ENCODE results near the gene COL27A1.

COL27A1 gene

GRCh38 chr9:114155263-114155994, at the start of gene COL27A1:
Gene COL27A1, plus strand, starts transcription at chr9:114155537. Its CDS starts 414 bp downstream, at chr9:114155951.
- H3K9me3 Mint-ChIP-seq, result no peaks in the 10 kb centered on the region
- no peaks in the 10 kb centered on the region for H3K36me3 Mint-ChIP-seq
- DNase-seq (ENCODE audit: low spot score in 2 of 2) (peak; percentile 72 to 81), ATAC-seq (ENCODE audit: low read depth) (peak; percentile 92)
- peaks cover 13% of the 10 kb centered on the region for H3K4me1 Mint-ChIP-seq
- H3K27me3 Mint-ChIP-seq, result peaks cover 30% of the 10 kb centered on the region
- H3K27ac Mint-ChIP-seq, result no peak within 1 kb of the TSS
- peak within 1 kb of the TSS; percentile 87 for H3K4me3 Mint-ChIP-seq

DNA sequence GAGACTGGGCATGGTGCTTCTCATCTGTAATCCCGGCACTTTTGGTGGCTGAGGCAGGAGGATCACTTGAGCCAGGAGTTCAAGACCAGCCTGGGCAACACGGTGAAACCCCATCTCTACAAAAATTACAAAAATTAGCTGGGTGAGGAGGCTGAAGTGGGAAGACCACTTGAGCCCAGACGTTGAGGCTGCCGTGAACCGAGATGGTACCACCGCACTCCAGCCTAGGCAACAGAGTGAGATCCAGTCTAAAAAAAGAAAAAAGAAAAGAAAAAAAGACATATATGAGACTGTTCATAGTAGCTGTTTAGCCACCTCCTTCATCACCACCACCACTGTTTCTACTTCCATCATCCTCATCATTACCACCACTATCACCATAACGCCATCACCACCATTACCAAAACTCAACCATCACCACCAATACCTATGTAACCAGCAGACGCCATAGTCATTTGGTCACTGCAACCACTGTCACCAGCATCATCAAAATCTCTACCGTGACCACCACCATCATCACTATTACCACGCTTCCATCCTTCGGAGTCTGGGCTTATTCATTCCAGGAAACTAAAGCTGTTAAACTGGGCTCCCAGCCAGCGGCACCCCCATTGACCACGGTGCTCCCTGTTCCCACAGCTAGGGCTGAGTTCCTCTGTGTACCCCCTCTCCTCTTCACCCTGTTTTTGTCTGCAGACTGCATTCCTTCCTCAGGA, 47.9 kb upstream of the COL27A1 start:
- H3K27ac Mint-ChIP-seq, result no peak overlapping the region
- no peaks in the 10 kb centered on the region for H3K36me3 Mint-ChIP-seq
- DNase-seq (ENCODE audit: low spot score in 2 of 2) (no peak), ATAC-seq (ENCODE audit: low read depth) (no peak)
- H3K27me3 Mint-ChIP-seq, result peaks cover 7% of the 10 kb centered on the region
- H3K9me3 Mint-ChIP-seq, result no peaks in the 10 kb centered on the region
- H3K4me1 Mint-ChIP-seq, result peaks cover 4% of the 10 kb centered on the region
- H3K4me3 Mint-ChIP-seq, result no peak overlapping the region

DNA sequence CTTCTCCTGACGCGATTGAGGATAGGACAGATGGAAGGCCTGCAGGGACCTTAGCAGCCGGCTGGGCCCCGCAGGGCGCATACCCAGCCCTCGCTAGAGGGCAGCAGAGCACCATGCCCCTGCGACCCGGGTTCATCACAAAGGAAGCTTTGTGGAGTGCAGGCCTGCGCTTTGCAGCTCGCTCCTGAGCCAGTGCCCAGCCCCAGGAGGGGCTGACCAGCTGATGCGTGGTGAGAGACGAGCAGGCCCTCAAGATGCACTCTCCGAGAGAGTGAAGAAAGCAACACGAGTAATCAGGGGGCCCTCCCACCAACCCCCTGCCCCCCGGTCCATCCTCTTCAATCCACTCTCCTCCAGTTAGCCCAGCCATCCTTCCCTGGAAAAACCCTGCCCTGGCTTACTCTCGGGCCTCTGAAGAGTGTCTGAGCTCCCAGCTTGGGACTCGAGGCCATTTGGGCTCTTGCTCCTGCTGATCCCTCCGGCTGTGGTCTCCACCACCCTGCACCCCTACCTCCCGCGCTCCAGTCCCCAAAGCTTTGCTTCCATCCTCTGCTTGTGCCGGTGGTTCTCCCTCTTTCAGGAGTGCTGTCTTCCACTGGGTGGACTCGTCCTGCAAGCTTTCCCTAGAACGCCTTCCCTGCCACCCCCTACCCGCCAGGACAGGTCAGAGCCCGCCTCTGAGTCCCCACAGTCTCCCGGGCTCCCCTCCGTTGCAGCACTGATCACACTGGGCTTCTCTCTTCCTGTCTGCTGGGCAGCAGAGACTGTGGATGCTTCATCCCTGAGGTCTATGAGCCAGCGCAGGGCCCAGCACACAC, 47.1 kb upstream of the COL27A1 start:
- Mint-ChIP-seq H3K27ac (no peak overlapping the region), H3K4me1 (peaks cover 4% of the 10 kb centered on the region), H3K36me3 (no peaks in the 10 kb centered on the region), H3K4me3 (no peak overlapping the region), H3K9me3 (no peaks in the 10 kb centered on the region), H3K27me3 (peaks cover 10% of the 10 kb centered on the region)
- ATAC-seq (ENCODE audit: low read depth), result peak; percentile 52
- peak; percentile 5 to 29 for DNase-seq (ENCODE audit: low spot score in 2 of 2)

GRCh38 chr9:114109124-114109523, 46.2 kb upstream of the COL27A1 start:
- no peak overlapping the region for H3K4me3 Mint-ChIP-seq
- H3K9me3 Mint-ChIP-seq, result no peaks in the 10 kb centered on the region
- no peak for DNase-seq (ENCODE audit: low spot score in 2 of 2)

GRCh38 chr9:114110180-114110579, 45.2 kb upstream of the COL27A1 start:
- Mint-ChIP-seq H3K4me1 (peaks cover 4% of the 10 kb centered on the region), H3K9me3 (no peaks in the 10 kb centered on the region), H3K27ac (no peak overlapping the region), H3K36me3 (no peaks in the 10 kb centered on the region), H3K27me3 (peaks cover 15% of the 10 kb centered on the region), H3K4me3 (no peak overlapping the region)
- no peak for DNase-seq (ENCODE audit: low spot score in 2 of 2)
- no peak for ATAC-seq (ENCODE audit: low read depth)

More at GRCh38 chr9:114109124-114109523, 46.2 kb upstream of the COL27A1 start:
- Mint-ChIP-seq H3K27ac (no peak overlapping the region), H3K27me3 (peaks cover 15% of the 10 kb centered on the region), H3K4me1 (peaks cover 4% of the 10 kb centered on the region), H3K36me3 (no peaks in the 10 kb centered on the region)
- ATAC-seq (ENCODE audit: low read depth), result no peak

DNA sequence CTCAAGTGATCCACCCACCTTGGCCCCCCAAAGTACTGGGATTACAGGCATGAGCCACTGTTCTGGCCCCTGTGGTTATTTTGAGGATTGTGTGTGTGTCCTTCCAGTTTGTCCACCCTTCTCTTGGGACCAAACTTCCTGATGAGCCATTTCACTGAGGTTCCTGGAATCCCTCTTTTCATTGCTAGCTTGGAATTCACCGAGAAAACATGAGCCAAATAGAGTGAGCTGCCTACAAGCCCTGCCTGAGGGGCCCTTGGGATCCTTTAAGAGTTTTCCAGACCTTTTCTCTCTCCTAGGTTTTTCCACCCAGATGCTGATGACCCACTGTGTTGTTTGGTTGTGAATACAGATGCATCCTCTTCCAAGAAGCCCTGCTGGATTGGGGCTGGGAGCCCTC, 43.0 kb upstream of the COL27A1 start:
- Mint-ChIP-seq H3K36me3 (no peaks in the 10 kb centered on the region), H3K4me3 (no peak overlapping the region), H3K27me3 (peaks cover 18% of the 10 kb centered on the region), H3K4me1 (peaks cover 4% of the 10 kb centered on the region), H3K9me3 (no peaks in the 10 kb centered on the region), H3K27ac (no peak overlapping the region)
- DNase-seq (ENCODE audit: low spot score in 2 of 2), result no peak
- no peak for ATAC-seq (ENCODE audit: low read depth)

DNA sequence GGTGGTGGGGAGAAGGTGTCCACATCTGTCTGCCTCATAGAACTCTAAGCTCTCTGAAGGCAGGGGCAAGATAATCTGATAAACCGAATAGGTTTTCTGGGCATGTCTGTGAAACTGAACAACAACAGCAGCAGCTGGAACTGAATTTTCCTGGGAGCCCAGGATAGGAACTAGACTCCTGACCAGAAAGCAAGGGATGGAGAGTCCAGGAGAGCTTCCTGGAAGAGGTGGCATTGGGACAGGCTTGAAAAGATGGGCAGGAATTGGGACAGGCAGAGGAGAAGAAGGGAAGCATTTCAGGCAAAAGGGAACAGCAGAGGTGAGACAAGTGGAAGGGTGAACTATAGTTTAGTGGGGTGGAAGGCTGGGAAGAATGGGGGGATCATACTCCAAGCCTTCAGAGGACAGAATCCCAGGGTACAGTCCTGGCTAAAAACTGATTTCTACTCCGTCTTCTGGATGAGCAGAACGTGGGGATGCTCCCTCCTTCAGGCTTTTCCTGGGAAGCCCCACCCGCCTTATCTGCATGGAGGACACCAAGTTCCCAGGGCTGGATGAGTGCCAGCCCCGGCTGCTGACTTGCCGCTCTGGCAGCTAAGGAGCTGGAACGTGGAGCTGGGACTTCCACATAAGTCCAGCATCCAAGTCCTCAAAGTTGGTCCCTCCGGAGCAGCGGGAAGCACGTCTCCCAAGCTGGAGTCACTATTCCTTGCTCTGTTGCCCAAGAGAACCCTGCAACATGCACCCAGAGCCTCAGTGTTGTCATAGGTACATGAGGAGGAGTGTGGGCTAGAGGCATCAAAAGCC, 42.4 kb upstream of the COL27A1 start:
- Mint-ChIP-seq H3K27me3 (peaks cover 20% of the 10 kb centered on the region), H3K4me3 (no peak overlapping the region), H3K27ac (no peak overlapping the region), H3K4me1 (peaks cover 4% of the 10 kb centered on the region), H3K36me3 (no peaks in the 10 kb centered on the region), H3K9me3 (no peaks in the 10 kb centered on the region)
- DNase-seq (ENCODE audit: low spot score in 2 of 2), result no peak
- ATAC-seq (ENCODE audit: low read depth), result no peak

- Mint-ChIP-seq H3K27me3 (peaks cover 20% of the 10 kb centered on the region), H3K4me1 (no peaks in the 10 kb centered on the region), H3K9me3 (no peaks in the 10 kb centered on the region), H3K4me3 (no peak overlapping the region), H3K36me3 (no peaks in the 10 kb centered on the region), H3K27ac (no peak overlapping the region)
- no peak for ATAC-seq (ENCODE audit: low read depth)
- no peak for DNase-seq (ENCODE audit: low spot score in 2 of 2)
Measured at GRCh38 chr9:114114364-114114763, 41.0 kb upstream of the COL27A1 start.

- DNase-seq (ENCODE audit: low spot score in 2 of 2) (no peak), ATAC-seq (ENCODE audit: low read depth) (no peak)
- H3K4me3 Mint-ChIP-seq, result no peak overlapping the region
- H3K9me3 Mint-ChIP-seq, result peaks cover 3% of the 10 kb centered on the region
- peaks cover 23% of the 10 kb centered on the region for H3K27me3 Mint-ChIP-seq
- H3K36me3 Mint-ChIP-seq, result no peaks in the 10 kb centered on the region
- H3K27ac Mint-ChIP-seq, result no peak overlapping the region
- no peaks in the 10 kb centered on the region for H3K4me1 Mint-ChIP-seq
Measured at GRCh38 chr9:114115654-114116125, 39.6 kb upstream of the COL27A1 start.

GRCh38 chr9:114116126-114116747, 39.1 kb upstream of the COL27A1 start:
- no peak overlapping the region for H3K4me3 Mint-ChIP-seq
- DNase-seq (ENCODE audit: low spot score in 2 of 2), result no peak
- H3K27me3 Mint-ChIP-seq, result peaks cover 25% of the 10 kb centered on the region
- ATAC-seq (ENCODE audit: low read depth), result no peak
- H3K4me1 Mint-ChIP-seq, result no peaks in the 10 kb centered on the region
- no peak overlapping the region for H3K27ac Mint-ChIP-seq
- peaks cover 3% of the 10 kb centered on the region for H3K9me3 Mint-ChIP-seq
- H3K36me3 Mint-ChIP-seq, result no peaks in the 10 kb centered on the region

DNA sequence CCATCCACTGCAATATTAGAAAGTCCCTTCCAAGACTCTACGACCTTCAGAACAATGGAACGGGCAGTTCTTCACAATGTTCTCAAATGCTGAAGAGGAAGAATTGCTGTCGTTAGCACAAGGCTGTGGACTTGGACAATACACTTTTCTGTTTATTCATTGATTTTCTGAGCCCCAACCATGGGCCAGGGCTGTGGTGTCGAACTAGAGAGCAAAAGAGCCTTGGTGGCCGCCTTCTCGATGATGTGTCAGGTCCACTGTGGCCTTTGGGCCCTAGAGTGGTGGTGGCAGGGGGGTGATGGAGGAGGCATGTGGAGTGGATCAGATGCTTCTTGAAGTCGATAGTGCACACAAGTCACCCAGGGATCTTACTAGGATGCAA, 37.7 kb upstream of the COL27A1 start:
- Mint-ChIP-seq H3K27me3 (peaks cover 23% of the 10 kb centered on the region), H3K27ac (no peak overlapping the region), H3K4me3 (no peak overlapping the region), H3K36me3 (no peaks in the 10 kb centered on the region), H3K9me3 (peaks cover 3% of the 10 kb centered on the region), H3K4me1 (no peaks in the 10 kb centered on the region)
- DNase-seq (ENCODE audit: low spot score in 2 of 2) (no peak), ATAC-seq (ENCODE audit: low read depth) (no peak)

DNA sequence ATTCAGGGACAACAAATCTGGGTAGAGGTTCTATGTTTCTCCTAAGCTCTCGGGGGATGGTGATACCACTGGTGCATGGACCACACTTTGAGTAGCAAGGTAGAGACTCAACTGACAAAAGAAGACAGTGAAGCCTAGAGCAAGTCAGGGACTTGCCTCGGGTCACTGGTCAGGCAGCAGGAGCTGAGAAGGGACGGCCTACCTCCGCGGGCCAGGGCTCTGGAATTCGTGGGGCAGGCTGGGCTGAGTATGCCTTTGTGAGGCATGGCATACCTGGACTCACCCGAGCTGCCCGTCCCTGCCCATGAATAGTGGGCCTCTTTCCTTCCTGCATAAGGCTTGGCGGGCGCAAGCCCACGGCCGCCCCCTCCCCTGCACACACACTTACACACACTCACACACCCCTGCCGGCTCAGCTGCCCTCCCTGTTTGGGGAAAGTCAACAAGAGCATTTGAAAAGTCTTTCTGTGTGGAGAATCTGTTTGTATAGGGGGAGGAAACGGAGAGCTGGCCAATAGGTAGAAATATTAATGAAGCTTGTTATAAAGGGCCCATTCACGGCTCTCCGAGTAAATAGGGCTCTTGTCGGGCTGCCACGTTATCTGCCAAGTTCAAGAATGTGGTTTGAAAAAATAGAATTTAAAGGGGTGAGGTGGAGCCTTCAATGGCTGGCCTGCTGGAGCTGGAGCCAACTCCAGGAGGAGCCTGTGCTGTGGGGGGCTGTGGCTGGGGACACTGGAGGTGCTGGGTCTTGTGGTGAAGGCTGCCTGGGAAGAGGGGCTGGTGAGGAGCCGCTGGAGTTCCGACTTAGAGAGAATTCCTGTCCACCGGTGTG, 37.1 kb upstream of the COL27A1 start:
- H3K4me1 Mint-ChIP-seq, result no peaks in the 10 kb centered on the region
- no peak overlapping the region for H3K27ac Mint-ChIP-seq
- no peak for ATAC-seq (ENCODE audit: low read depth)

More for the DNA sequence above, 37.1 kb upstream of the COL27A1 start:
- Mint-ChIP-seq H3K27me3 (peaks cover 20% of the 10 kb centered on the region), H3K4me3 (no peak overlapping the region), H3K9me3 (peaks cover 3% of the 10 kb centered on the region), H3K36me3 (no peaks in the 10 kb centered on the region)
- no peak for DNase-seq (ENCODE audit: low spot score in 2 of 2)
